GM18499 (cell line): Measurements from ENCODE around the gene TNFAIP8L1.

ENCODE experiments used
- ATAC-seq: cut with Tn5 transposase; IDR thresholded peaks from one replicate; pipeline ENCODE4 v1.9.1; 2021; ENCODE audit warnings: moderate number of reproducible peaks; ENCODE audit not compliant: insufficient read depth, unreplicated experiment

Gene TNFAIP8L1

GRCh38 chr19:4645718-4646117, 6.4 kb downstream of the TNFAIP8L1 start:
- no peak for ATAC-seq

GRCh38 chr19:4647676-4648644, 8.6 kb downstream of the TNFAIP8L1 start:
- no peak for ATAC-seq

- ATAC-seq = no peak
Measured at GRCh38 chr19:4649392-4650047, 10.2 kb downstream of the TNFAIP8L1 start.

GRCh38 chr19:4650159-4650558, 10.8 kb downstream of the TNFAIP8L1 start:
- no peak for ATAC-seq

GRCh38 chr19:4652075-4652474, 12.8 kb downstream of the TNFAIP8L1 start:
- ATAC-seq = no peak

- no peak for ATAC-seq
Measured at GRCh38 chr19:4653793-4654436, 14.6 kb downstream of the TNFAIP8L1 start.

GRCh38 chr19:4654437-4655361, 15.4 kb downstream of the TNFAIP8L1 start:
- no peak for ATAC-seq

GRCh38 chr19:4656102-4656501, 16.8 kb downstream of the TNFAIP8L1 start:
- no peak for ATAC-seq

GRCh38 chr19:4657262-4657661, 17.9 kb downstream of the TNFAIP8L1 start:
- no peak for ATAC-seq

GRCh38 chr19:4657835-4658234, 18.5 kb downstream of the TNFAIP8L1 start:
- ATAC-seq = no peak

- no peak for ATAC-seq
Measured at GRCh38 chr19:4660181-4660791, 21.0 kb downstream of the TNFAIP8L1 start.

- ATAC-seq = no peak
Measured at GRCh38 chr19:4660993-4661392, 21.7 kb downstream of the TNFAIP8L1 start.

GRCh38 chr19:4662020-4662695, 22.8 kb downstream of the TNFAIP8L1 start:
- ATAC-seq = no peak

GRCh38 chr19:4662812-4663211, 23.5 kb downstream of the TNFAIP8L1 start:
- ATAC-seq = no peak

- ATAC-seq = no peak
Measured at GRCh38 chr19:4664642-4665041, 25.3 kb downstream of the TNFAIP8L1 start.

GRCh38 chr19:4669723-4670480, 30.6 kb downstream of the TNFAIP8L1 start, which contains the start of gene MYDGF:
Gene MYDGF, minus strand, starts transcription at chr19:4670342. Its CDS starts 8 bp downstream, at chr19:4670334.
- ATAC-seq = no peak

GRCh38 chr19:4671185-4671851, 32.0 kb downstream of the TNFAIP8L1 start:
- ATAC-seq = no peak

GRCh38 chr19:4673216-4673615, 33.9 kb downstream of the TNFAIP8L1 start:
- ATAC-seq = no peak
